HG03175 (cell line): ENCODE results near the gene SLC9B2.
A peak's percentile ranks its signal among the peaks of the same experiment; 100 is the strongest.
"Not testable (repeated sequence)": the region's sequence is repeated elsewhere in the genome, so short reads cannot be mapped to it uniquely, and the experiment has no call there.

Experiments used
- ATAC-seq: cut with Tn5 transposase; IDR thresholded peaks from one replicate; pipeline ENCODE4 v1.9.1; 2021; ENCODE audit warnings: mild to moderate bottlenecking, moderate library complexity; ENCODE audit not compliant: unreplicated experiment

Gene SLC9B2

GRCh38 chr4:103021120-103021519 is 55.4 kb downstream of the SLC9B2 start:
- ATAC-seq = no peak

GRCh38 chr4:103019308-103020124 is 57.0 kb downstream of the SLC9B2 start, which contains the start of gene SLC9B1:
Gene SLC9B1 (minus strand): TSS chr4:103019705. CDS start chr4:102991711, 27,994 bp downstream.
- peak; percentile 99 for ATAC-seq

- ATAC-seq = no peak
These were observed 57.9 kb downstream of the SLC9B2 start for GRCh38 chr4:103018391-103019307.

- no peak for ATAC-seq
These were observed 64.0 kb downstream of the SLC9B2 start for GRCh38 chr4:103012551-103012950.

- ATAC-seq = no peak
These were observed 64.5 kb downstream of the SLC9B2 start for GRCh38 chr4:103012060-103012459.

GRCh38 chr4:103011378-103012025 is 65.1 kb downstream of the SLC9B2 start:
- no peak for ATAC-seq

- ATAC-seq = no peak
These were observed 65.8 kb downstream of the SLC9B2 start for GRCh38 chr4:103010804-103011203.

GRCh38 chr4:103008875-103009729 is 67.5 kb downstream of the SLC9B2 start:
- peak; percentile 87 for ATAC-seq

- ATAC-seq = no peak
These were observed 74.0 kb downstream of the SLC9B2 start for GRCh38 chr4:103002551-103002950.

GRCh38 chr4:102994803-102995202 is 81.8 kb downstream of the SLC9B2 start:
- no peak for ATAC-seq

- ATAC-seq = not testable (repeated sequence)
These were observed 82.6 kb downstream of the SLC9B2 start for GRCh38 chr4:102993985-102994384.

- ATAC-seq = no peak
These were observed 88.0 kb downstream of the SLC9B2 start for GRCh38 chr4:102988429-102989020.

- no peak for ATAC-seq
These were observed 95.6 kb downstream of the SLC9B2 start for GRCh38 chr4:102981005-102981404.
